Pancreas (tissue), 10 donors: ENCODE data around the gene SPATA25. TPM values are rescaled to one million over a fixed set of nuclear protein-coding genes. Genes with fewer than 3 reads are reported as not detected.

Experiments
- ATAC-seq, 4 donors: fragments of 200-7000 bp; cut with Tn5 transposase; one replicate each; pipeline versions ENCODE4 v1.8.0 to v1.9.1; 2020; ENCODE audit warnings: mild to moderate bottlenecking in 4 of 4, moderate library complexity in 4 of 4
- DNase-seq, 6 donors: peaks; one replicate each; pipeline ENCODE4 v3.0.0-alpha.2; 2020
- FAIRE-seq: peaks from 2 replicates; lab custom pipeline; 2012; peaks lifted over from hg19 to GRCh38; lab: Jason Lieb, UNC
- H3K27ac ChIP-seq, 4 donors: fragments of 200-600 bp; sonication (generic); 1 replicate in 3 of 4; 2 replicates in 1 of 4; pipeline versions ENCODE4 v1.5.0 to v1.8.0; 2020
- H3K27me3 ChIP-seq, 4 donors: fragments of 200-600 bp; one replicate each; pipeline ENCODE4 v1.8.0; 2021
- H3K36me3 ChIP-seq, 3 donors: fragments of 200-600 bp; sonication (generic) in 1 of 3; one replicate each; pipeline versions ENCODE4 v1.5.0 to v1.8.0; 2020 to 2021
- H3K4me1 ChIP-seq, 3 donors: fragments of 200-600 bp; one replicate each; pipeline ENCODE4 v1.8.0; 2021
- H3K4me3 ChIP-seq, 4 donors: fragments of 200-600 bp; sonication (generic) in 2 of 4; one replicate each; pipeline versions ENCODE4 v1.5.0 to v1.8.0; 2020 to 2021
- H3K9me3 ChIP-seq, 4 donors: fragments of 200-600 bp; one replicate each; pipeline ENCODE4 v1.8.0; 2021
- WGBS, 2 donors: extraction: QIAGEN DNeasy Blood & Tissue Kit; methylation state at CpG; one replicate each; pipeline ENCODE4 v1.1.7; 2013; 5-methylcytosine and 5-hydroxymethylcytosine counted together
- intact Hi-C, 3 donors: fragments of 100-400 bp; cut with DNase I; formaldehyde crosslinking; loops; one replicate each; pipeline versions ENCODE4 v1.11.1 to v1.14.2; 2022
- polyA plus RNA-seq, 2 donors: library from polyadenylated mRNA; stranded (reverse); fragments of 200-250 nt; gene quantifications; one replicate each; pipeline ENCODE4 v1.2.3, GENCODE V29; 2013
- total RNA-seq, 6 donors: library from RNA; stranded (reverse); fragmentation: NEBNext Ultra II Directional in 4 of 6; extraction: Animal tissue kit (Norgen Biotek cat#: 25700) in 4 of 6; gene quantifications; one replicate each; pipeline versions ENCODE4 v1.2.1 to v1.2.4, GENCODE V29; 2021 to 2023
- TF ChIP-seq, protein P1 (sequence below), 4 donors: fragments of 200-600 bp; sonication (generic) in 3 of 4; IDR thresholded peaks; one replicate each; pipeline versions ENCODE4 v1.5.0 to v1.8.0; 2021; ENCODE audit warnings: antibody characterized with exemption in 4 of 4
- donor health status: healthy with polysubstance abuse.
- donor health status: DM: no; HTN: no; CAD: no; lungs with moderate emphysema.
- donor health status: DM: no; HTN: no; CAD: no.
- donor health status: control.
- donor health status: control.
- donor health status: Bipolar disorder and iron deficiency.
- donor health status: DM: yes; HTN: yes; CAD: no.
- donor health status: DM: no; HTN: no; CAD: no.
- donor health status: DM: no; HTN: no; CAD: no.
- donor health status: DM: yes; HTN: yes; CAD: no.

The SPATA25 gene
- total and polyA plus RNA-seq, 8 donors: 0.55 to 1.7 (median 0.86) TPM

DNA sequence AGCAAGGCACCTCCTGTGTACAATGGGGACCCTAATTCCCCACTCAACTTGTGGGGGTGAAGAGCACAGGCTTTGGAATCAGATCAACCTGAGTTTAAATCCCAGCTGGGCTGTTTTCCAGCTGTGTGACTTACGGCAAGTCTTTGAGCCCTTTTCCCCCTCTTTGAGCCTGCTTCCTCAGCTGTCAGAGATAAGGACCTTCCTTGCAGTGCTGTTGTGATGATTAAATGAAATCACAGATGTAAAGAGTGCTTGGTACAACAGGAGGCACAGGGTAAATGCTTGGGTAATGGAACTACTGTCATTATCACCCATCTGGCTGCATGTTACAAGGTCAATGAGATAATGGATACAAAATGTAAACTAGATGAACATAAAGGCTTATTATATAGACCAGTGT is 50.6 kb downstream of the SPATA25 start:
- no peak for FAIRE-seq

More for the DNA sequence above, 50.6 kb downstream of the SPATA25 start:
- Histone ChIP-seq H3K36me3 (peaks cover 0 to 12% (median 0%) of the 10 kb centered on the region in 3 donors), H3K27me3 (no peaks in the 10 kb centered on the region), H3K4me3 (no peak overlapping the region), H3K9me3 (no peaks in the 10 kb centered on the region), H3K4me1 (no peaks in the 10 kb centered on the region), H3K27ac (no peak overlapping the region)
- TF ChIP-seq, protein P1, sequence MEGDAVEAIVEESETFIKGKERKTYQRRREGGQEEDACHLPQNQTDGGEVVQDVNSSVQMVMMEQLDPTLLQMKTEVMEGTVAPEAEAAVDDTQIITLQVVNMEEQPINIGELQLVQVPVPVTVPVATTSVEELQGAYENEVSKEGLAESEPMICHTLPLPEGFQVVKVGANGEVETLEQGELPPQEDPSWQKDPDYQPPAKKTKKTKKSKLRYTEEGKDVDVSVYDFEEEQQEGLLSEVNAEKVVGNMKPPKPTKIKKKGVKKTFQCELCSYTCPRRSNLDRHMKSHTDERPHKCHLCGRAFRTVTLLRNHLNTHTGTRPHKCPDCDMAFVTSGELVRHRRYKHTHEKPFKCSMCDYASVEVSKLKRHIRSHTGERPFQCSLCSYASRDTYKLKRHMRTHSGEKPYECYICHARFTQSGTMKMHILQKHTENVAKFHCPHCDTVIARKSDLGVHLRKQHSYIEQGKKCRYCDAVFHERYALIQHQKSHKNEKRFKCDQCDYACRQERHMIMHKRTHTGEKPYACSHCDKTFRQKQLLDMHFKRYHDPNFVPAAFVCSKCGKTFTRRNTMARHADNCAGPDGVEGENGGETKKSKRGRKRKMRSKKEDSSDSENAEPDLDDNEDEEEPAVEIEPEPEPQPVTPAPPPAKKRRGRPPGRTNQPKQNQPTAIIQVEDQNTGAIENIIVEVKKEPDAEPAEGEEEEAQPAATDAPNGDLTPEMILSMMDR (IDR thresholded peaks at IDR 0.05): no peak
- 43% methylated on average over 1 of the region's 1 CpG for WGBS, 2 donors
- intact Hi-C loops: no loop called here
- DNase-seq (no peak), ATAC-seq (no peak)

Other genes with a start within 250 kb of the SPATA25 start
- not detected for gene WFDC11, start 217.4 kb downstream of the SPATA25 start, total RNA-seq
- gene WFDC11, start 217.4 kb downstream of the SPATA25 start, polyA plus RNA-seq: not detected
- gene WFDC13, start 185.6 kb downstream of the SPATA25 start, total RNA-seq: not detected
- not detected for gene WFDC13, start 185.6 kb downstream of the SPATA25 start, polyA plus RNA-seq
- gene WFDC10B, start 182.6 kb downstream of the SPATA25 start, total RNA-seq: not detected
- not detected for gene WFDC10B, start 182.6 kb downstream of the SPATA25 start, polyA plus RNA-seq
- gene SPINT4, start 165.3 kb downstream of the SPATA25 start, total RNA-seq: not detected
- not detected for gene SPINT4, start 165.3 kb downstream of the SPATA25 start, polyA plus RNA-seq
- gene WFDC3, start 95.7 kb downstream of the SPATA25 start, total RNA-seq: under 1 TPM in 4 of 6 donors, not detected in 2; 0.35 to 0.81 (median 0.48) TPM
- gene WFDC3, start 95.7 kb downstream of the SPATA25 start, polyA plus RNA-seq: 1 to 10 TPM in 1 of 2 donors, under 1 TPM in 1; 0.95 to 1.8 TPM
- gene DNTTIP1, start 95.7 kb downstream of the SPATA25 start, total RNA-seq: 10 to 100 TPM in 3 of 6 donors, 1 to 10 TPM in 3; 7.4 to 15.3 (median 8.9) TPM
- gene DNTTIP1, start 95.7 kb downstream of the SPATA25 start, polyA plus RNA-seq: 10 to 100 TPM; 15.5 to 22.0 TPM
- 1 to 10 TPM in 2 of 6 donors, under 1 TPM in 2, not detected in 2; 0.38 to 1.9 (median 1.4) TPM for gene UBE2C, start 75.0 kb downstream of the SPATA25 start, total RNA-seq
- gene UBE2C, start 75.0 kb downstream of the SPATA25 start, polyA plus RNA-seq: under 1 TPM; 0.31 to 0.61 TPM
- gene TNNC2, start 60.3 kb downstream of the SPATA25 start, total RNA-seq: not detected
- 1 to 10 TPM; 1.2 to 4.0 TPM for gene TNNC2, start 60.3 kb downstream of the SPATA25 start, polyA plus RNA-seq
- gene SNX21, start 53.8 kb downstream of the SPATA25 start, total RNA-seq: 1 to 10 TPM; 4.6 to 8.9 (median 5.9) TPM
- 10 to 100 TPM; 11.3 to 22.6 TPM for gene SNX21, start 53.8 kb downstream of the SPATA25 start, polyA plus RNA-seq
- 10 to 100 TPM in 2 of 6 donors, 1 to 10 TPM in 4; 7.0 to 14.0 (median 9.7) TPM for gene ACOT8, start 30.2 kb downstream of the SPATA25 start, total RNA-seq
- gene ACOT8, start 30.2 kb downstream of the SPATA25 start, polyA plus RNA-seq: 10 to 100 TPM; 17.9 to 21.2 TPM
- 1 to 10 TPM in 4 of 6 donors, under 1 TPM in 2; 0.46 to 2.2 (median 1.1) TPM for gene ZSWIM3, start 30.0 kb downstream of the SPATA25 start, total RNA-seq
- gene ZSWIM3, start 30.0 kb downstream of the SPATA25 start, polyA plus RNA-seq: 1 to 10 TPM; 1.4 to 1.9 TPM
- gene ZSWIM1, start 6.4 kb downstream of the SPATA25 start, total RNA-seq: 1 to 10 TPM; 2.9 to 6.0 (median 4.0) TPM
- 1 to 10 TPM; 2.4 to 3.1 TPM for gene ZSWIM1, start 6.4 kb downstream of the SPATA25 start, polyA plus RNA-seq
- 1 to 10 TPM; 1.6 to 3.8 (median 2.2) TPM for gene NEURL2, start 3.6 kb upstream of the SPATA25 start, total RNA-seq
- gene NEURL2, start 3.6 kb upstream of the SPATA25 start, polyA plus RNA-seq: 1 to 10 TPM; 4.7 to 5.3 TPM
- 10 to 100 TPM; 27.6 to 97.8 (median 41.5) TPM for gene CTSA, start 3.7 kb upstream of the SPATA25 start, total RNA-seq
- 100 to 1,000 TPM in 1 of 2 donors, 10 to 100 TPM in 1; 89.3 to 103 TPM for gene CTSA, start 3.7 kb upstream of the SPATA25 start, polyA plus RNA-seq
- 100 to 1,000 TPM in 2 of 6 donors, 10 to 100 TPM in 4; 70.4 to 158 (median 95.1) TPM for gene PLTP, start 24.5 kb upstream of the SPATA25 start, total RNA-seq
- gene PLTP, start 24.5 kb upstream of the SPATA25 start, polyA plus RNA-seq: 10 to 100 TPM; 35.5 to 56.8 TPM
- 10 to 100 TPM; 13.3 to 19.2 (median 17.7) TPM for gene PCIF1, start 47.1 kb upstream of the SPATA25 start, total RNA-seq
- gene PCIF1, start 47.1 kb upstream of the SPATA25 start, polyA plus RNA-seq: 10 to 100 TPM; 22.9 to 34.9 TPM
- 10 to 100 TPM in 2 of 6 donors, 1 to 10 TPM in 4; 7.4 to 11.0 (median 7.5) TPM for gene ZNF335, start 84.6 kb upstream of the SPATA25 start, total RNA-seq
- 10 to 100 TPM; 24.4 to 27.4 TPM for gene ZNF335, start 84.6 kb upstream of the SPATA25 start, polyA plus RNA-seq
- gene MMP9, start 121.3 kb upstream of the SPATA25 start, total RNA-seq: 1 to 10 TPM in 1 of 6 donors, under 1 TPM in 4, not detected in 1; 0.19 to 1.3 (median 0.29) TPM
- under 1 TPM; 0.19 to 0.21 TPM for gene MMP9, start 121.3 kb upstream of the SPATA25 start, polyA plus RNA-seq
- gene SLC12A5, start 141.6 kb upstream of the SPATA25 start, total RNA-seq: 1 to 10 TPM in 4 of 6 donors, under 1 TPM in 2; 0.35 to 2.2 (median 1.3) TPM
- gene SLC12A5, start 141.6 kb upstream of the SPATA25 start, polyA plus RNA-seq: 10 to 100 TPM; 12.9 to 21.5 TPM
- gene NCOA5, start 202.3 kb upstream of the SPATA25 start, total RNA-seq: 10 to 100 TPM in 4 of 6 donors, 1 to 10 TPM in 2; 8.4 to 17.3 (median 12.0) TPM
- 10 to 100 TPM; 10.9 to 19.6 TPM for gene NCOA5, start 202.3 kb upstream of the SPATA25 start, polyA plus RNA-seq
- gene CD40, start 230.7 kb upstream of the SPATA25 start, total RNA-seq: 10 to 100 TPM in 2 of 6 donors, 1 to 10 TPM in 4; 8.4 to 17.3 (median 9.5) TPM
- gene CD40, start 230.7 kb upstream of the SPATA25 start, polyA plus RNA-seq: 10 to 100 TPM in 1 of 2 donors, 1 to 10 TPM in 1; 10.0 to 20.8 TPM